HuH-7.5 (cell line): Measurements from ENCODE around the gene WTAP.
"Not testable (repeated sequence)": the region's sequence is repeated elsewhere in the genome, so short reads cannot be mapped to it uniquely, and the experiment has no call there.

Experiments used
- DNase-seq: peaks from one replicate; pipeline ENCODE4 v3.0.0; 2011; ENCODE audit warnings: low spot score

The WTAP gene

DNA sequence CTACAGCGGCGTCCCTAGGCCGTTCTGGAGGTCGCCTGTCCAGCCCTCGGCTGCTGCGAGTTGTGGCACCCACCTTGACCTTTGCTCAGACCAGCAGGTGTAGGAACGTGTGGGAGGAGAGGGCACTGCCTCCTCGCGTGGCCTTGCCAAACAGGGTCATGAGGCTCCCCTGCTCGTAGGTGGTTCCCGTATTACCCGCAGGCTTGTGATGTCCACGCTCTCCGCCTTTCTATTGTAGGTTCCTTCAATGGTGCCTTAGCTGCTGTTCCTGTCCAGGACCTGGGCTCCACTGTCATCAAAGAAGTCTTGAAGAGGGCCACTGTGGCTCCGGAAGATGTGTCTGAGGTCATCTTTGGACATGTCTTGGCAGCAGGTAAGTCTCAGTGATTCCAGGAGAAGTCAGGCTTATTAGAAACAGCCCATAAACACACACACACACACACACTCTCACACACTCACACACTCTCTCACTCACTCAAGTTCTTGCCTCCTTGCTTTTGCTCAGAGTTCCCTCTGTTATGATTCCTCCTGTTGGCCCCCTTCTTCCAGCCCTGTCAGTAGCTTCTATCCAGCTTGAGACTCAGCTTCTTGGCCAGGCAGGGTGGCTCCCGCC is 35.5 kb downstream of the WTAP start:
- peak; percentile 36 for DNase-seq

DNA sequence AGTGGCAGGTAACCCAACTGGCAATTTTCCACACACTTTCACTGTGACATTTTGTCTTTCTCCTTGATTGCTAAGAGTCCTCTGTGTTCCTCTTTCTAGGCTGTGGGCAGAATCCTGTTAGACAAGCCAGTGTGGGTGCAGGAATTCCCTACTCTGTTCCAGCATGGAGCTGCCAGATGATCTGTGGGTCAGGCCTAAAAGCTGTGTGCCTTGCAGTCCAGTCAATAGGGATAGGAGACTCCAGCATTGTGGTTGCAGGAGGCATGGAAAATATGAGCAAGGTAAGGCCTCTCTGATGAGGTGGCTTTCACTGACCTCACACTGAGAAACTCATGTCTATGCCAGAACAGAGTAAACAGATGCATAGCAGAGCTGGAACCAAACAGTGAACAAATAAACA is 39.6 kb downstream of the WTAP start:
- no peak for DNase-seq

GRCh38 chr6:159769470-159769869 is 42.2 kb downstream of the WTAP start:
- DNase-seq: no peak

DNA sequence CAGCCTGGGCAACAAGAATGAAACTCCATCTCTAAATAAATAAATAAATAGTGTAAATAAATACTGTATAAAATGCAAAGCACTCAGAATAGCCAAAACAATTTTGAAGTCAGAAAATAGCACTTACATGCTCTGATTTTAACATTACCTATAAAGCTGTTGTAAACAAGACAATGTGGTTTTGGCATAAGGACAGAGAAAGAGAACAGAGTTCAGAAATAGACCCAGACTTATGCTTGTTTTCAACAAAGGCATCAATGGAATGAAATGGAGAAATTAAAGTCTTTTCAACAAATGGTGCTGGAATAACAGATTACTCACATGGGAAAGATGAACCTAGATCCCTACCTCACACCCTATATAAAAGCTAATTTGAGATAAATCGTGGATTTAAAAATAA is 44.9 kb downstream of the WTAP start:
- no peak for DNase-seq

- no peak for DNase-seq
These were observed 50.1 kb downstream of the WTAP start for GRCh38 chr6:159777240-159777904.

DNA sequence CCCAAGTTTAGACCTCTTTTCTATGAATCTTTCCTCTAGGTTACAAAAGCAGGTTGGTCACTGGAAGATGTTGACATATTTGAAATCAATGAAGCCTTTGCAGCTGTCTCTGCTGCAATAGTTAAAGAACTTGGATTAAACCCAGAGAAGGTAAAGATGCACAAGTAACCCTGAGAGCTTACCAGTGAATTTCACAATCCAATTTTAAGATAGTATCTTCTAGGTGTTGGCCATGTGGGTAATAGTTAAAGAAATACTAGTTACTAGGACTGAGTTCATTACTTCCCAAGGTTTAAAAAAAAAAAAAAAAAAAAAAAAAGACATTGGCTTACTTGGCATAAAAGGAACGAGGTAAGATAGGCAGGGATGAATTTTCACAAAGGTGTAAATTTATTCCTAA is 50.8 kb downstream of the WTAP start:
- DNase-seq: no peak

GRCh38 chr6:159778542-159779103 is 51.3 kb downstream of the WTAP start:
- no peak for DNase-seq

GRCh38 chr6:159788276-159788675 is 61.0 kb downstream of the WTAP start:
- no peak for DNase-seq

DNA sequence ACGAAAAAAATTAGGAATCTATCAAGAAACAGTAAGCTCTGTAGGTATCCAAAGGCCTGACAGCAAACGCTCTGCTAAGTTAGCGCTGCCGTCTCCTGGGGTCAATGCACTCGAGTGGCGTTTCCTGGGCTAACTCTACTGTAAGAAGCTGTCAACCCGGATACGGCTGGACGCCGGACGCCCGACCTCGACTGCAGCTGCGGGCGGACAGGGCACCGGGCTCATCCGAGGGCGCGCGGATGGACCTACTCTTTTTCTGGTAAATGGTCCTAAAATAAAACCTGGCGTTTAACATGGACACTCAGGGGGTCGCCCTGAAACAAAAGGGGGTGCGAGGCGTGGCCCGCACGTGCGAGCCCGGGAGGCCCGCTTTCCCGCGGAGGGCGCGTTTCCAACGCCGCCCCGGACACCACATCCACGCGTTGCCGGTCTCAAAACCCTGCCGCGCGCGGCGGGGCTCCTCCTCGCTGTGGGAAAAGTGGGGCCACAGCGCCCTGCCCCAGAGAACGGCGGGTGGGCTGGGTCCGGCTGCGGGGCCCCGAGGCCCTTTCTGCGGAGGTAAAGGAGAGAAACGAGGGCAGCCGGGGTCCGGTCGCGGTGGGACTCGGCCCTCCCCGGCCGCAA is 61.6 kb downstream of the WTAP start:
- DNase-seq: peak; percentile 50

DNA sequence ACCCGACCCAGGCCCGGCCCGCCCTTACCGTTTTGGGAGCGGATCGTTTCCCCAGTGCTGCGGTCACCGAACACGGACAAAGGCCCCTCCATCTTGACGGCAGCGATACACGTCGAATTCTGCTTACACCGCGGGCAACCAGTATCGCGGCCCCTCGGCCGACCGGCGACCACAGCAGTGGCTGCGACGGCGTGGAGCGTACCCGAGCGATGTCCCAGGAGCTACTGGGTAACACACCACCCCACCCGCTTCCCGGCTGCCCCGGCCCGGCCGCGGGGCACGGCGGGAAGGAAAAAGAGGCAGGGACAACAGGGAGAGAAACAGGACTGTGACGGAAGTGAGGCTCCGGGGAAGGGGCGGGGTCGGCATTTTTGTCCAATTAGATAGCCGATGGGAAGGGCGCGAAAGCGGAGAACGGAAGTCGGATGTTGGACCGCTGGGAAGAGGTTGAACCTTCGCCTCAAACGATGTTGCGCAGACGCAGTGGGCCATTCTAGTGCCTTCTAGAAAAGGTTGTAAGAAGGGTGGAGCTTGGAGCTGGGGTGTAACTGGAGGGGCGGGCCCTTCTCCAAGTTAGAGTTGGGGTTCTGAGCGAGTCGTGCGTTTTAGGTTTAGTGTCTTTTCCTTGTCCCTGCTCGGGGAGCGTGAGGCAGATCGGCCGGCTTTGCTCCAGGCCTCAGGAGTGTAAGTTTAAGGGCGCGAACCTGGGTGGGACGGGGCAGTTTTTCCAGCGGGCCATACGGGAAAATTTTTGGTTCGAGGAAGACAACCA is 62.3 kb downstream of the WTAP start, which contains the start of gene TCP1:
Gene TCP1 (minus strand): TSS at position 226 of the 772 bp plus-strand sequence. CDS start 134 bp downstream, at position 92.
- peak; percentile 87 for DNase-seq

DNA sequence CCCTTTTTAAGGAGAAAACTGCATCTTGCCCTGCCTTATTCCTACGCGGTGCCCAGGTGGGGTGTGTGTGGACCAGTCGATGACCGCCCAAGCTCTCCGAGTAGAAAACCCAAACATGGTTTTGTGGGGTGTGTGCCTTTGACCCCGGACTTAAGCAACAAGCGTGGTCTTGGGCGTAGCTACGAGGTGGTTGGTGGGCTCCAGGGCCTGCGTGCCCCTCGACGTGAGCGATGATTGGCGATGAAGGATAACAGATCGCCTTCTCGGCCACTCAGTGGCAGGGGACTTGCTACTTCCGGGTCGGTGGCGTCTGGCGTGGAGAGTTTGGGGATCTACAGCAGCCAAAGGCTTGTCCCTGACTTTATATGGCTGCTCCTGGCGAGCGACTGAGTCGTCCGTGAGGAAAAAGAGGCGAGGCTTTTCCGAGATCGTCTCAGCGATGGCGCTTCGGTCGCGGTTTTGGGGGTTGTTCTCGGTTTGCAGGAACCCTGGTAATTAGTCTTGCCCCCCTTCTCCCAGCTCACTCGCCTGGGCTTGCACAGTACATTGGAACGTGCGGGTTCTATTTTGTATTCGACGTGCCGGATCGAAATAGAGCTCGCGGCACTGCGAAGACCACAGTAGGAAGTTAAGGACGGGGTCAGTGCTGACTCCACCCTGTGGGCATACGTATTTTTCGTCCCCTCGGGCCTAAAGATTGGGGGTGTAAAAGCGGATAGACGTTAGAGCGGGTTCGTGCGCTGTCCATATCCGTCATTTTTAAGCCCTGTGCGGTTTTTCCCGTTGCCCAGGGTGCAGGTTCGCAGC is 63.0 kb downstream of the WTAP start, which contains the start of gene MRPL18:
Gene MRPL18 (plus strand): TSS at position 319 of the 807 bp plus-strand sequence. CDS start 121 bp downstream, at position 440.
- peak; percentile 92 for DNase-seq

DNA sequence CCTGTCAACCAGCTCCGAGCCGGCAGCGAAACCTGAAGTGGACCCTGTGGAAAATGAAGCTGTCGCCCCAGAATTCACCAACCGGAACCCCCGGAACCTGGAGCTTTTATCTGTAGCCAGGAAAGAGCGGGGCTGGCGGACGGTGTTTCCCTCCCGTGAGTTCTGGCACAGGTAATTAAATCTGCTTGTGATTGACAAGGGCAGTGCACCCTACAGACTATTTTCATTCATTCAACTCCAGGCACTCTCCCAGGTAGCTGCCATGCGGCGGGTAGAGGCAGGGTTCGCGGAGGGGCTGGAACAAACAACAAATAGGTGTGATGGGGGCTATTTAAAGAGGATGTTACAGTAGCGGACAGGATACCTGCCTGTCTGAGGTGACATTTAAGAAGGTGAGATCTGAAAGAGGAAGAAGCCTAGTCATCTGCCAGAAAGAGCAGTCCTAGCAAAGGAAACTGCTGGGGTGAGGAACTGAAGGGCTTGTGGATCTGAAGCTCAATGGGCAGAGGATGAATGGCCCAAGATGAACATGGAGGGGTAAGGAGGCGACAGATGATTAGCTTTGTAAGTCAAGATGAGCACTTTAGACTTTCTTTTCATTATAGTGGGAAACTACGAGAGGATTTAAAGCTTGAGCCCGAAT is 63.8 kb downstream of the WTAP start:
- no peak for DNase-seq

DNA sequence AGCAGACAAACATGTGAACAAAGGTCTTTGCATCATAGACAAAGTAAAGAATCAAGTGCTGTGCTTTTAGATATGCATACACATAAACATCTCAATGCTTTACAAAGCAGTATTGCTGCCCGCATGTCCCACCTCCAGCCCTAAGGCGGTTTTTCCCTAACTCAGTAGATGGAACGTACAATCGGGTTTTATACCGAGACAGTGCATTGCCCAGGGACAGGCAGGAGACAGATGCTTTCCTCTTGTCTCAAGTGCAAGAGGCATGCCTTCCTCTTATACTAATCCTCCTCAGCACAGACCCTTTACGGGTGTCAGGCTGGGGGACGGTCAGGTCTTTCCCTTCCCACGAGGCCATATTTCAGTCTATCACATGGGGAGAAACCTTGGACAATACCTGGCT is 67.7 kb downstream of the WTAP start:
- DNase-seq: not testable (repeated sequence)

DNA sequence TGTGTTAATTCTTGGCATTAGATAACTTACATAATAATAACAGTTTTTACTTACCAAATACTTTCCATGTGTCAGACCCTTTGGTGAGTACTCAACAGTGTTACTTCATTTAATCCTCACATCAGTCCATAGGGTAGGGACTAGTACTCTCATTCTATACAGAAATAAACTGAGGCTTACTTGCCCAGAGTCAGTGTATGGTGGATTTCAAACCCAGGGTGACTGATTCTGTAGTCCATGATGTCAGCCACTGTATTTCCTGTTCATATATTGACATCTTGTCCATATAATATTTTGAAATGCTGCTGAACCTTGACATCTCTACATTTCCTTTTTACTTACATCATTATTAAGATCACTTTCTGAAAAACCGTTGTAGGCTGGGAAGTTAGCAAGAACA is 70.2 kb downstream of the WTAP start:
- no peak for DNase-seq

GRCh38 chr6:159800141-159800865 is 73.0 kb downstream of the WTAP start, which contains the start of gene PNLDC1:
Gene PNLDC1, plus strand, starts transcription at chr6:159800276. Its CDS starts 32 bp downstream, at chr6:159800308.
- no peak for DNase-seq

GRCh38 chr6:159801935-159802334 is 74.6 kb downstream of the WTAP start:
- DNase-seq: no peak

- DNase-seq: no peak
These were observed 77.2 kb downstream of the WTAP start for GRCh38 chr6:159804504-159804903.

DNA sequence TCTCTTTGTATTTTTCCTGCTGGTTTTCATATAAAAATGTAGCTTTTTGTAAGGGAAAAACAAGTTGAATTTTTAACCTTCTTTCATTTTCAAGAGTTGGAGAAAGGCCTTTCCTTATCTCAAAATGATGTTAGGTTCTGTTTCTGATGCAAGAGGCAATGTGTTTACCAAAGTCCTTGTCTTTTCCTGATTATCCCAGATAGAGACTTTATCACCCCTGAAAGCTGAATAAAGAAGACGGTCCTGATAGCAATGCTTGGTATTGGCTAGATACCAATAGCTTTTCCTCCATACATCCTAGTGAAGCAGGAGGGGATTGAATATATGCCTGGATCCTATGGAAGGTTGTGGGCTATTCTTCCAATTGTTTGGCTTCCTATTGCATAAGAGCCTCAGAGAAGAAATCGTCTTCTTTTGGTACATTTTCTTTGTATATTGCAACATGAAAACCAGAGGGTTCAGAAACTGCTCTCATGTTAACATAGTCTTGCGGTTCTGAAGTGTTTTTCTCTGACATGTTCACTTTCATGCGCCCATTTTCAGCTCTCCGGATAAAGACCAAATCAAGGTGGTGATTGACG is 78.2 kb downstream of the WTAP start:
- no peak for DNase-seq
